GM18517 (cell line): ENCODE results near the gene LRRC56.

Experiments used
- ATAC-seq: cut with Tn5 transposase; IDR thresholded peaks from one replicate; pipeline ENCODE4 v1.9.1; 2021; ENCODE audit warnings: mild to moderate bottlenecking, moderate library complexity; ENCODE audit not compliant: unreplicated experiment

Gene LRRC56

GRCh38 chr11:592501-592900 lies 55.2 kb downstream of the LRRC56 start:
- no peak for ATAC-seq

- ATAC-seq: no peak
These were observed 55.6 kb downstream of the LRRC56 start for GRCh38 chr11:592918-593317.

GRCh38 chr11:593347-593746 lies 56.0 kb downstream of the LRRC56 start:
- no peak for ATAC-seq

- ATAC-seq: no peak
These were observed 58.1 kb downstream of the LRRC56 start for GRCh38 chr11:595400-595799.

GRCh38 chr11:596374-596773 lies 59.0 kb downstream of the LRRC56 start:
- no peak for ATAC-seq

GRCh38 chr11:597166-597725 lies 59.9 kb downstream of the LRRC56 start:
- ATAC-seq: no peak

- no peak for ATAC-seq
These were observed 60.8 kb downstream of the LRRC56 start for GRCh38 chr11:598005-598680.

GRCh38 chr11:601573-602245 lies 64.4 kb downstream of the LRRC56 start:
- ATAC-seq: no peak

GRCh38 chr11:603154-603553 lies 65.8 kb downstream of the LRRC56 start:
- no peak for ATAC-seq
